K562 (cell line): Measurements from ENCODE around the gene ADARB2. TPM values are rescaled to one million over a fixed set of nuclear protein-coding genes. Genes with fewer than 3 reads are reported as not detected.

Source experiments
- CBX8 ChIP-seq: fragments of 200-600 bp; sonication (generic); IDR thresholded peaks from 2 replicates; pipeline ENCODE4 v1.6.1; 2012; ENCODE audit warnings: borderline replicate concordance, mixed run types, low read depth, mild to moderate bottlenecking, moderate library complexity, mixed read lengths, low read length, control low read depth, inconsistent platforms; ENCODE audit not compliant: poor library complexity, severe bottlenecking; ENCODE audit errors: extremely low read depth
- CC2D1A ChIP-seq: fragments of 450-650 bp; IDR thresholded peaks from 2 replicates; pipeline ENCODE4 v1.6.1; 2017; ENCODE audit warnings: mild to moderate bottlenecking
- KDM4B ChIP-seq, 2 experiments: fragments of 450-650 bp in 1 of 2; sonication (generic) in 1 of 2; IDR thresholded peaks; 2 replicates each; pipeline ENCODE4 v1.6.1; 2016 to 2017; ENCODE audit warnings: borderline replicate concordance in 2 of 2, antibody characterized with exemption in 1 of 2, low read depth in 1 of 2, mild to moderate bottlenecking in 1 of 2
- NR4A1 ChIP-seq, 2 experiments: fragments of 250-450 bp in 1 of 2; fragments of 450-650 bp in 1 of 2; sonication (Bioruptor Pico) in 1 of 2; IDR thresholded peaks; 2 replicates each; pipeline versions ENCODE4 v1.4.0 to v1.6.1; 2016 to 2020; ENCODE audit warnings: mild to moderate bottlenecking in 2 of 2, missing compliant biosample characterization in 1 of 2, missing genetic modification characterization in 1 of 2, moderate library complexity in 1 of 2
- RB1 ChIP-seq: fragments of 450-650 bp; IDR thresholded peaks from 2 replicates; pipeline ENCODE4 v1.6.1; 2017; ENCODE audit warnings: low read depth, mild to moderate bottlenecking
- SRSF7 ChIP-seq: fragments of 200-400 bp; formaldehyde crosslinking; optimal IDR thresholded peaks from 2 replicates; pipeline ENCODE3; 2017; ENCODE audit warnings: mild to moderate bottlenecking, low read depth, low read length
- SRSF9 ChIP-seq: fragments of 200-400 bp; formaldehyde crosslinking; IDR thresholded peaks from 2 replicates; pipeline ENCODE4 v1.6.1; 2017; ENCODE audit warnings: low read depth, low read length, borderline replicate concordance
- TEAD1 ChIP-seq, 2 experiments: fragments of 450-650 bp in 1 of 2; sonication (generic) in 1 of 2; formaldehyde crosslinking; IDR thresholded peaks; 2 replicates each; pipeline versions ENCODE4 v1.4.0 to v1.8.0; 2020 to 2022; ENCODE audit warnings: mild to moderate bottlenecking in 2 of 2, missing genetic modification reagents in 1 of 2
- THRAP3 ChIP-seq: fragments of 450-650 bp; IDR thresholded peaks from 2 replicates; pipeline ENCODE4 v1.6.1; 2016; ENCODE audit warnings: mild to moderate bottlenecking, inconsistent platforms, borderline replicate concordance
- ZBTB12 ChIP-seq: fragments of 250-450 bp; sonication (Bioruptor Pico); IDR thresholded peaks from 2 replicates; pipeline ENCODE4 v1.4.0; 2020
- polyA plus RNA-seq, 8 experiments: library from polyadenylated mRNA; depleted of rRNA in 4 of 8; stranded (reverse) in 5 of 8; unstranded in 3 of 8; fragments of >200 nt; fragmentation: Nextera tagmentation in 2 of 8; fragmentation: Illumina TruSeq in 1 of 8; extraction: Ambion mirVana in 2 of 8; extraction: Trizol in 1 of 8; gene quantifications; 2 replicates each; pipeline versions ENCODE4 v1.2.1 to v1.2.3, GENCODE V29; 2011 to 2014; ENCODE audit warnings: inconsistent platforms in 1 of 8, missing spikeins in 1 of 8
- total RNA-seq, 7 experiments: library from RNA; depleted of rRNA in 6 of 7; stranded (reverse); fragments of >200 nt in 6 of 7; fragmentation: Illumina TruSeq in 2 of 7; extraction: Trizol in 2 of 7; gene quantifications; 2 replicates each; pipeline versions ENCODE4 v1.2.1 to v1.2.3, GENCODE V29; 2011 to 2021; ENCODE audit warnings: low replicate concordance in 1 of 7
- TF ChIP-seq, protein P1 (sequence below): sonication (generic); formaldehyde crosslinking; IDR thresholded peaks from 2 replicates; pipeline ENCODE4 v1.8.1; 2023; ENCODE audit warnings: missing genetic modification reagents, mild to moderate bottlenecking, borderline replicate concordance

The ADARB2 gene
- total and polyA plus RNA-seq, 9 of the 15 experiments (the other 6 are each of a cell fraction or from before 2014, with no cell fraction given) = not detected

GRCh38 chr10:1579141-1579491 lies 158.2 kb downstream of the ADARB2 start (continued):
- TF ChIP-seq TEAD1 (CRISPR knock-in tag; IDR thresholded peaks at IDR 0.05) (no peak), SRSF7 (no peak), KDM4B (IDR thresholded peaks at IDR 0.05; ENCODE audit: borderline replicate concordance in 2 of 2, low read depth in 1 of 2) (no peak), RB1 (no peak), CBX8 (no peak), SRSF9 (no peak), CC2D1A (no peak), ZBTB12 (CRISPR knock-in tag) (no peak), THRAP3 (no peak), NR4A1 (CRISPR knock-in tag; IDR thresholded peaks at IDR 0.05) (no peak), NR4A1 (tag; IDR thresholded peaks at IDR 0.05) (no peak)
- TF ChIP-seq, protein P1, sequence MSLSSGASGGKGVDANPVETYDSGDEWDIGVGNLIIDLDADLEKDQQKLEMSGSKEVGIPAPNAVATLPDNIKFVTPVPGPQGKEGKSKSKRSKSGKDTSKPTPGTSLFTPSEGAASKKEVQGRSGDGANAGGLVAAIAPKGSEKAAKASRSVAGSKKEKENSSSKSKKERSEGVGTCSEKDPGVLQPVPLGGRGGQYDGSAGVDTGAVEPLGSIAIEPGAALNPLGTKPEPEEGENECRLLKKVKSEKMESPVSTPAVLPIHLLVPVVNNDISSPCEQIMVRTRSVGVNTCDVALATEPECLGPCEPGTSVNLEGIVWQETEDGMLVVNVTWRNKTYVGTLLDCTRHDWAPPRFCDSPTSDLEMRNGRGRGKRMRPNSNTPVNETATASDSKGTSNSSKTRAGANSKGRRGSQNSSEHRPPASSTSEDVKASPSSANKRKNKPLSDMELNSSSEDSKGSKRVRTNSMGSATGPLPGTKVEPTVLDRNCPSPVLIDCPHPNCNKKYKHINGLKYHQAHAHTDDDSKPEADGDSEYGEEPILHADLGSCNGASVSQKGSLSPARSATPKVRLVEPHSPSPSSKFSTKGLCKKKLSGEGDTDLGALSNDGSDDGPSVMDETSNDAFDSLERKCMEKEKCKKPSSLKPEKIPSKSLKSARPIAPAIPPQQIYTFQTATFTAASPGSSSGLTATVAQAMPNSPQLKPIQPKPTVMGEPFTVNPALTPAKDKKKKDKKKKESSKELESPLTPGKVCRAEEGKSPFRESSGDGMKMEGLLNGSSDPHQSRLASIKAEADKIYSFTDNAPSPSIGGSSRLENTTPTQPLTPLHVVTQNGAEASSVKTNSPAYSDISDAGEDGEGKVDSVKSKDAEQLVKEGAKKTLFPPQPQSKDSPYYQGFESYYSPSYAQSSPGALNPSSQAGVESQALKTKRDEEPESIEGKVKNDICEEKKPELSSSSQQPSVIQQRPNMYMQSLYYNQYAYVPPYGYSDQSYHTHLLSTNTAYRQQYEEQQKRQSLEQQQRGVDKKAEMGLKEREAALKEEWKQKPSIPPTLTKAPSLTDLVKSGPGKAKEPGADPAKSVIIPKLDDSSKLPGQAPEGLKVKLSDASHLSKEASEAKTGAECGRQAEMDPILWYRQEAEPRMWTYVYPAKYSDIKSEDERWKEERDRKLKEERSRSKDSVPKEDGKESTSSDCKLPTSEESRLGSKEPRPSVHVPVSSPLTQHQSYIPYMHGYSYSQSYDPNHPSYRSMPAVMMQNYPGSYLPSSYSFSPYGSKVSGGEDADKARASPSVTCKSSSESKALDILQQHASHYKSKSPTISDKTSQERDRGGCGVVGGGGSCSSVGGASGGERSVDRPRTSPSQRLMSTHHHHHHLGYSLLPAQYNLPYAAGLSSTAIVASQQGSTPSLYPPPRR (CRISPR knock-in tag) = no peak
